PC-3 (cell line): ENCODE results near the gene PIK3R2.

Source experiments
- EZH2phosphoT487 ChIP-seq: fragments of 300-600 bp; sonication (generic); IDR thresholded peaks from 2 replicates; pipeline ENCODE4 v1.6.1; 2018; ENCODE audit warnings: mild to moderate bottlenecking, antibody characterized with exemption, low read length, borderline replicate concordance
- TF ChIP-seq, protein P1 (sequence below): fragments of 300-600 bp; sonication (generic); conservative IDR thresholded peaks from 2 replicates; pipeline ENCODE4 v1.5.1; 2017; ENCODE audit warnings: antibody characterized with exemption, low read depth, mild to moderate bottlenecking, low read length

GRCh38 chr19:18214779-18215433, 61.9 kb downstream of the PIK3R2 start:
- TF ChIP-seq, protein P1, sequence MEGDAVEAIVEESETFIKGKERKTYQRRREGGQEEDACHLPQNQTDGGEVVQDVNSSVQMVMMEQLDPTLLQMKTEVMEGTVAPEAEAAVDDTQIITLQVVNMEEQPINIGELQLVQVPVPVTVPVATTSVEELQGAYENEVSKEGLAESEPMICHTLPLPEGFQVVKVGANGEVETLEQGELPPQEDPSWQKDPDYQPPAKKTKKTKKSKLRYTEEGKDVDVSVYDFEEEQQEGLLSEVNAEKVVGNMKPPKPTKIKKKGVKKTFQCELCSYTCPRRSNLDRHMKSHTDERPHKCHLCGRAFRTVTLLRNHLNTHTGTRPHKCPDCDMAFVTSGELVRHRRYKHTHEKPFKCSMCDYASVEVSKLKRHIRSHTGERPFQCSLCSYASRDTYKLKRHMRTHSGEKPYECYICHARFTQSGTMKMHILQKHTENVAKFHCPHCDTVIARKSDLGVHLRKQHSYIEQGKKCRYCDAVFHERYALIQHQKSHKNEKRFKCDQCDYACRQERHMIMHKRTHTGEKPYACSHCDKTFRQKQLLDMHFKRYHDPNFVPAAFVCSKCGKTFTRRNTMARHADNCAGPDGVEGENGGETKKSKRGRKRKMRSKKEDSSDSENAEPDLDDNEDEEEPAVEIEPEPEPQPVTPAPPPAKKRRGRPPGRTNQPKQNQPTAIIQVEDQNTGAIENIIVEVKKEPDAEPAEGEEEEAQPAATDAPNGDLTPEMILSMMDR, result no peak
- no peak for TF ChIP-seq EZH2phosphoT487
